ENCODE results near the gene PRKCH. TPM values are rescaled to one million over a fixed set of nuclear protein-coding genes. Genes with fewer than 3 reads are reported as not detected.

The PRKCH gene
- total and polyA plus RNA-seq, 2 experiments from 2014 or later, result 7.1 to 11.2 TPM

DNA sequence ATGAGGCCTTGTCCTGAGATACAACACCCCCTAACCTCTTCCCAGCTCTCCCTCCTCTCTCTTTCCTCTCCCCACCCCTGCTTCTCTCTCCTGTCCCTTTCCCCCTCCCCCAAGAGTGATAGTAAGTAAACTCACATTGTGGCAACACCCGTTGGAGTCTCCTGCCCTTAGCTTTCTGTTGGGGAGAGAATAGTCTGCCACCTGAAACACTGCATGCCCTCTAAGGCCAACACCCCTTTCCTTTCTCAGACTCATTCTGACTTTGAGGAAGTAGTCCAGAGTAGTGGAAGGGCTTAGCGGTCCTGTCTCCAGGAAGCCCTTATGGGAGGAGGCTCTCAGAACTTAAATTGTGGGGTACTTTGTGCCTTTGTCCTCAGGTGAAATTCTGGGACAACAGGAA lies 95.2 kb downstream of the PRKCH start:
- H2AFZ ChIP-seq, result no peak overlapping the region
- no peaks in the 10 kb centered on the region for H3K36me3 ChIP-seq (replicated peaks; ENCODE audit: insufficient read depth, low read depth)
- 89% methylated on average over 2 of the region's 2 CpGs for WGBS (ENCODE audit: low lambda C conversion rate, missing lambda C conversion rate)
- H3K79me2 ChIP-seq, result no peaks in the 10 kb centered on the region
- H3K4me1 ChIP-seq (ENCODE audit: insufficient read depth), result peaks cover 11% of the 10 kb centered on the region
- no peak overlapping the region for H3K4me3 ChIP-seq
- H3K27me3 ChIP-seq, result no peaks in the 10 kb centered on the region
- DNase-seq (ENCODE audit: low spot score), result no peak
- TF ChIP-seq EZH2 (IDR thresholded peaks at IDR 0.05; ENCODE audit: borderline replicate concordance) (no peak), EZH2phosphoT487 (IDR thresholded peaks at IDR 0.05; ENCODE audit: low read depth, severe bottlenecking, unreplicated experiment) (no peak)
- TF ChIP-seq, protein P1, sequence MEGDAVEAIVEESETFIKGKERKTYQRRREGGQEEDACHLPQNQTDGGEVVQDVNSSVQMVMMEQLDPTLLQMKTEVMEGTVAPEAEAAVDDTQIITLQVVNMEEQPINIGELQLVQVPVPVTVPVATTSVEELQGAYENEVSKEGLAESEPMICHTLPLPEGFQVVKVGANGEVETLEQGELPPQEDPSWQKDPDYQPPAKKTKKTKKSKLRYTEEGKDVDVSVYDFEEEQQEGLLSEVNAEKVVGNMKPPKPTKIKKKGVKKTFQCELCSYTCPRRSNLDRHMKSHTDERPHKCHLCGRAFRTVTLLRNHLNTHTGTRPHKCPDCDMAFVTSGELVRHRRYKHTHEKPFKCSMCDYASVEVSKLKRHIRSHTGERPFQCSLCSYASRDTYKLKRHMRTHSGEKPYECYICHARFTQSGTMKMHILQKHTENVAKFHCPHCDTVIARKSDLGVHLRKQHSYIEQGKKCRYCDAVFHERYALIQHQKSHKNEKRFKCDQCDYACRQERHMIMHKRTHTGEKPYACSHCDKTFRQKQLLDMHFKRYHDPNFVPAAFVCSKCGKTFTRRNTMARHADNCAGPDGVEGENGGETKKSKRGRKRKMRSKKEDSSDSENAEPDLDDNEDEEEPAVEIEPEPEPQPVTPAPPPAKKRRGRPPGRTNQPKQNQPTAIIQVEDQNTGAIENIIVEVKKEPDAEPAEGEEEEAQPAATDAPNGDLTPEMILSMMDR (IDR thresholded peaks at IDR 0.05; ENCODE audit: poor library complexity), result no peak
- no peaks in the 10 kb centered on the region for H4K20me1 ChIP-seq (ENCODE audit: insufficient read depth, poor library complexity, severe bottlenecking)
- H3K9me3 ChIP-seq (ENCODE audit: low read depth), result no peaks in the 10 kb centered on the region
- no peak overlapping the region for H3K27ac ChIP-seq
- H3K9me2 ChIP-seq (replicated peaks; ENCODE audit: insufficient read depth), result no peaks in the 10 kb centered on the region
- H3K4me2 ChIP-seq, result no peak overlapping the region

DNA sequence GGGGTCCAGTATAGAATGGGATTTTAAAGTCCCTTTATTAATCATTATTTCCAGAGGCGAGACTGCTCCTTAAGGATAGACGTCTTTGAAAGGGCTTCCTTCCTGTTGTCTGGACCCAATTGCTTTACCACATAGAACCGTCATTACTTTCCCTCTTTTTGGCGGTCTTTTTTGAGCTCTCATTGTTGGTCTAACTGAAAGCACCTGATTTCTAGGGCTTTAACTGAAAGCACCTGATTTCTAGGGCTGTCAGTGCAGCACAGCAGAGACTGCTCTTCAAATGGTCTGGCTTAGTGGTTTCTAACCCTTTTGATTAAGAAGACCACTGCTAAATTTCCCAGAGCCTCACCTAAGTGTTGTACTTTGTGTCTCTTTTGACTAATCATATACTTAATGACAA lies 95.8 kb downstream of the PRKCH start:
- Histone ChIP-seq H4K20me1 (ENCODE audit: insufficient read depth, poor library complexity, severe bottlenecking) (no peaks in the 10 kb centered on the region), H3K4me1 (ENCODE audit: insufficient read depth) (peaks cover 12% of the 10 kb centered on the region), H3K9me2 (replicated peaks; ENCODE audit: insufficient read depth) (no peaks in the 10 kb centered on the region), H3K9me3 (ENCODE audit: low read depth) (no peaks in the 10 kb centered on the region), H3K27ac (no peak overlapping the region), H2AFZ (no peak overlapping the region), H3K36me3 (replicated peaks; ENCODE audit: insufficient read depth, low read depth) (no peaks in the 10 kb centered on the region), H3K4me2 (no peak overlapping the region), H3K4me3 (no peak overlapping the region), H3K27me3 (no peaks in the 10 kb centered on the region), H3K79me2 (no peaks in the 10 kb centered on the region)
- DNase-seq (ENCODE audit: low spot score), result no peak
- no peak for TF ChIP-seq EZH2phosphoT487 (IDR thresholded peaks at IDR 0.05; ENCODE audit: low read depth, severe bottlenecking, unreplicated experiment)
- TF ChIP-seq, protein P1 (IDR thresholded peaks at IDR 0.05; ENCODE audit: poor library complexity), result no peak
- no peak for TF ChIP-seq EZH2 (IDR thresholded peaks at IDR 0.05; ENCODE audit: borderline replicate concordance)
- 88% methylated on average over 4 of the region's 4 CpGs for WGBS (ENCODE audit: low lambda C conversion rate, missing lambda C conversion rate)

DNA sequence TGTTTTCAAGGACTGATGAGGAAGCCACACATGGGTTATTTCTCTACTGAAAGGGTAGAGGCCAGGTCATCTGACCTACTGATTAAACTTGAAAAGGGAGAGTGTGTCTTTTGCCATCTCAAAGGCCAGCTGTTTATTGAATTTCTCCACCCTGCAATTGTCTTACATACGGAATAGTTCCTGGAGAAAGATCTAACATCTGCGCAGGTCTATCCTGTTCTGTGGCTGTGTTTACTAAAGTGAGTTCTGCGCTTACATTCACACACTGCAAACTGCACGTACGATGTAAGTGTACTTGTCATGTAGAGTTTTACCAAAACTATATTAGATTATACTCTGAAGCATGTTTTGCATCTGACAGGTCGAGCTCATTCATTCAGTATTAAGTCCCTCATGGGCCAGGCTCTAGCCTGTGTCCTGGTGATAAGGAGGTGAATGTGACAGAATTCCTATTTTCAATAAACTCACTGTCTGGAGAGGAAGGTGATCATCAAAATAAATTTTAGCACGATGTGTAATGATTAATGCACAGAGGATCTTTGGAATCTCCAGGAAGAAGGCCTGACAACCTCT lies 96.6 kb downstream of the PRKCH start:
- Histone ChIP-seq H3K27ac (no peak overlapping the region), H3K79me2 (no peaks in the 10 kb centered on the region), H4K20me1 (ENCODE audit: insufficient read depth, poor library complexity, severe bottlenecking) (no peaks in the 10 kb centered on the region), H3K36me3 (replicated peaks; ENCODE audit: insufficient read depth, low read depth) (no peaks in the 10 kb centered on the region), H3K4me1 (ENCODE audit: insufficient read depth) (peaks cover 12% of the 10 kb centered on the region), H2AFZ (no peak overlapping the region), H3K9me3 (ENCODE audit: low read depth) (no peaks in the 10 kb centered on the region), H3K9me2 (replicated peaks; ENCODE audit: insufficient read depth) (no peaks in the 10 kb centered on the region), H3K4me2 (no peak overlapping the region), H3K4me3 (no peak overlapping the region), H3K27me3 (no peaks in the 10 kb centered on the region)
- 82% methylated on average over 7 of the region's 7 CpGs for WGBS (ENCODE audit: low lambda C conversion rate, missing lambda C conversion rate)
- DNase-seq (ENCODE audit: low spot score), result no peak
- TF ChIP-seq EZH2phosphoT487 (IDR thresholded peaks at IDR 0.05; ENCODE audit: low read depth, severe bottlenecking, unreplicated experiment) (no peak), EZH2 (IDR thresholded peaks at IDR 0.05; ENCODE audit: borderline replicate concordance) (no peak)
- TF ChIP-seq, protein P1 (IDR thresholded peaks at IDR 0.05; ENCODE audit: poor library complexity), result no peak

Data from hepatocyte (in vitro differentiated cells).